Brain microvascular endothelial cell (primary cell): ENCODE measurements around the gene ASPA.

Experiments
- DNase-seq: peaks from one replicate; pipeline ENCODE4 v3.0.0-alpha.2; 2020
- H3K27ac ChIP-seq: fragments of 250-450 bp; sonication (Bioruptor Pico); 2 replicates; pipeline ENCODE4 v1.5.1; 2020; ENCODE audit warnings: mild to moderate bottlenecking, moderate library complexity
- H3K27me3 ChIP-seq: fragments of 250-450 bp; sonication (Bioruptor Pico); replicated peaks from 2 replicates; pipeline ENCODE4 v1.5.1; 2020; ENCODE audit warnings: mild to moderate bottlenecking
- H3K36me3 ChIP-seq: fragments of 250-450 bp; sonication (Bioruptor Pico); replicated peaks from 2 replicates; pipeline ENCODE4 v1.5.1; 2020; ENCODE audit warnings: mild to moderate bottlenecking
- H3K4me3 ChIP-seq: 2 replicates; pipeline ENCODE4 v1.5.1; 2011; ENCODE audit warnings: low read depth, mild to moderate bottlenecking, control low read depth, low read length, moderate library complexity
- in situ Hi-C: cut with HindIII; loops from 2 replicates; pipeline ENCODE4 v1.10.0; 2017; ENCODE audit warnings: low sequenced_read_pairs, low pct_ligation_motif_present
- TF ChIP-seq, protein P1 (sequence below): IDR thresholded peaks from 2 replicates; pipeline ENCODE4 v1.5.1; 2011; ENCODE audit warnings: low read depth, mild to moderate bottlenecking, moderate library complexity, low read length, control low read depth, inconsistent platforms; ENCODE audit errors: missing control alignments

Gene ASPA

DNA sequence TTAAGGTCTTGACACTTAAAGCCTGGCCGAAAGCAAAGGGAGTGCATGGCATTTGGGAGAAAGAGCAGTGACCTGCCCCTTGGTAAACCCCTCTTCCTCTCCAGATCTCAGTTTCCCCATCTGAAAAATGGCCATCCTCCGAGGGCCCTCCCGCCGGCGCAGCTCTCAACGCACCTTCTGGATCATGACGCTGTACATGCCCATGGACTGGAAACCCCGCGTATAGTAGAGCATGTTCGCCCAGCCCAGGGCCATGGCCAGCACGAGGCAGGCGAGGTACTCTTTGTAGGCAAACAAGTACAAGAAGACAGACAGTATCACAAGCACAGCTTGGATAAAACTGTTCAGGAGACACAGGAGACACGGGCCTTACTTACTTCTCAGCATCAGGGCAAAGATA, 48.2 kb downstream of the ASPA start:
- TF ChIP-seq, protein P1, sequence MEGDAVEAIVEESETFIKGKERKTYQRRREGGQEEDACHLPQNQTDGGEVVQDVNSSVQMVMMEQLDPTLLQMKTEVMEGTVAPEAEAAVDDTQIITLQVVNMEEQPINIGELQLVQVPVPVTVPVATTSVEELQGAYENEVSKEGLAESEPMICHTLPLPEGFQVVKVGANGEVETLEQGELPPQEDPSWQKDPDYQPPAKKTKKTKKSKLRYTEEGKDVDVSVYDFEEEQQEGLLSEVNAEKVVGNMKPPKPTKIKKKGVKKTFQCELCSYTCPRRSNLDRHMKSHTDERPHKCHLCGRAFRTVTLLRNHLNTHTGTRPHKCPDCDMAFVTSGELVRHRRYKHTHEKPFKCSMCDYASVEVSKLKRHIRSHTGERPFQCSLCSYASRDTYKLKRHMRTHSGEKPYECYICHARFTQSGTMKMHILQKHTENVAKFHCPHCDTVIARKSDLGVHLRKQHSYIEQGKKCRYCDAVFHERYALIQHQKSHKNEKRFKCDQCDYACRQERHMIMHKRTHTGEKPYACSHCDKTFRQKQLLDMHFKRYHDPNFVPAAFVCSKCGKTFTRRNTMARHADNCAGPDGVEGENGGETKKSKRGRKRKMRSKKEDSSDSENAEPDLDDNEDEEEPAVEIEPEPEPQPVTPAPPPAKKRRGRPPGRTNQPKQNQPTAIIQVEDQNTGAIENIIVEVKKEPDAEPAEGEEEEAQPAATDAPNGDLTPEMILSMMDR = no peak
- Histone ChIP-seq H3K4me3 (no peak overlapping the region), H3K27me3 (no peaks in the 10 kb centered on the region), H3K36me3 (no peaks in the 10 kb centered on the region), H3K27ac (no peak overlapping the region)
- in situ Hi-C loops = no loop called here
- no peak for DNase-seq

DNA sequence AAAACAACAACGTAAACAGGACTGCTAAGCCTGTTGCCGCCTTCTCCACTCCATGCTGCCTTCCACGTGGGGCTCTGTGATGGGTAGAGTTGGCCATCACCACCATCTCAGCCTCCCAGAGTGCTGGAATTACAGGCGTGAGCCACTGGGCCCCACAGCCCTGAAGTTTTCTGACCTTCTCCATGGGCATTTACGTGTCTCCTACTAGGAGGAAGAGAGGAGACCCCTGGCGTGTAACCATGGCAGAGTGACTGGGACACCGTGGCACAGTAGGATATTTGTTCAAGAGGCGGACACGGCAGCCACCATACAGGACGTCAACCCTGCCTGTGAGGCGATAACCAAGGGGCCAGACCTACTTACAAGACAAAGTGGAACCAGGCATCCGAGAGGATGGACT, 50.7 kb downstream of the ASPA start:
- no peak for DNase-seq
- TF ChIP-seq, protein P1 = no peak
- Histone ChIP-seq H3K27me3 (no peaks in the 10 kb centered on the region), H3K27ac (no peak overlapping the region), H3K4me3 (no peak overlapping the region), H3K36me3 (no peaks in the 10 kb centered on the region)
- in situ Hi-C loops = no loop called here

DNA sequence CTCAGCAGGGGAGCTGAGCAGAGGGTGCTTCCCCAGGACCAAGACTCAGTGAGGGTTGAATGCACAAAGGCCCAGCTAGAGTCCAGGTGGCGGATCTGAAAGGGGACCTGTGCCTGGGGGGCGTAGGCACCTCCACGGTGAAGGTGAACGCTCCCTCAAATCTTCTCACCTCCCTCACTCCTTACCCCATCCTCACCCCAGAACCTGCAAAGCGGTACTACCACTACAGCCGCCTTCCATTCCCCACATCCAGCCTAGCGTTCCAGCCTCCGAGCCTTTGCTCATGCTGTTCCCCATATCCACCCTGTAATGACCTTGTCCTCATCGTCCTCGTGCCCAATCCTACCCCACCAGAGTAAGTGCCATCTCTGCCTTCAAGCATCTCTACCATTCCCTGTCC, 51.2 kb downstream of the ASPA start:
- Histone ChIP-seq H3K36me3 (no peaks in the 10 kb centered on the region), H3K4me3 (no peak overlapping the region), H3K27ac (no peak overlapping the region), H3K27me3 (no peaks in the 10 kb centered on the region)
- TF ChIP-seq, protein P1 = no peak
- DNase-seq = no peak
- in situ Hi-C loops = no loop called here

GRCh38 chr17:3527468-3527867, 51.7 kb downstream of the ASPA start:
- no peak overlapping the region for H3K4me3 ChIP-seq
- in situ Hi-C loops = no loop called here
- H3K36me3 ChIP-seq = no peaks in the 10 kb centered on the region
- TF ChIP-seq, protein P1 = no peak
- H3K27me3 ChIP-seq = no peaks in the 10 kb centered on the region
- H3K27ac ChIP-seq = no peak overlapping the region
- DNase-seq = no peak

DNA sequence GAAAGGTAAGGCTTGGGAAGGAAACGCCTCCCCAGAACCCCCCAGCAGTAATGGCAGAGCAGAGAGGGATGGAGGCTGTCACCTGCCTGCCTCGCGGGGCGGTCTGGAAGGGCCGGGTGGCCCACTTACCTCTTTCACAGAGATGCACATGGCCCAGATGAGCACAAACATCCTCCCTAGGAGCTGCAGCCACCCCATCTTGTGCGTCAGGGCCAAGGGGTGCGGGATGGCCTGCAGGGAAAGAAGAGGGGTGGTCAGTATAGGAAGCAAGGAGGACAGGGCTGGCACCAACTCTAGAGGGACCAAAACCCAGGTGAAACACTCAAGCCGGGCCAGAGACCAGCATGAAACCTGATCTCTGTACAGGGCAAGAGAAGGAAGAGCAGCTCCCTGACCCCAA, 52.1 kb downstream of the ASPA start:
- H3K4me3 ChIP-seq = no peak overlapping the region
- H3K27ac ChIP-seq = no peak overlapping the region
- no peak for DNase-seq
- H3K27me3 ChIP-seq = no peaks in the 10 kb centered on the region
- in situ Hi-C loops = no loop called here
- H3K36me3 ChIP-seq = no peaks in the 10 kb centered on the region
- TF ChIP-seq, protein P1 = no peak

DNA sequence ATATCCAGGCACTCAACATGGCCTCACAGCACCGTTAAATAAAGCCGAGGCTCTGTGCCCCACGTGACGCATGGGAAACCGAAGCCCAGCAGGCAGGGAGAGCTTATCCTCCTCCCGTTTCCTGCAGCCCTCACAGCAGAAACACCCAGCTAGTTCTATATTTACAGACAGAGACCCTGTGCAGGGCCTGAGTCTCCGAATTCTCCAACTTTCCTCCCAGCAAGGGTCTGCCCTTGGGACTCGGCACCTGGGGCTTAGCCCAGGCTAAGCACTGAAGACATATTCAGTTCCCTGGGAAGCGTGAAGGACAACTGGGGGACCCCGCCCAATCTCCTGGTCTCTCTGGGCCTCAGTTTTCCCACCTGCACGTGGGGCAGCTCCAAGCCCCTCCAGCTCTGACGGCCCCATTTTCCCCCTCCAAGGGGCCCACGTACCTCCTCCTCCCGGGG, 52.6 kb downstream of the ASPA start:
- no peaks in the 10 kb centered on the region for H3K36me3 ChIP-seq
- no peak for DNase-seq
- in situ Hi-C loops = no loop called here
- no peak overlapping the region for H3K4me3 ChIP-seq
- no peak overlapping the region for H3K27ac ChIP-seq
- TF ChIP-seq, protein P1 = no peak
- no peaks in the 10 kb centered on the region for H3K27me3 ChIP-seq
